Suprapubic skin (tissue), 4 donors: ENCODE measurements around the gene TMEM256. TPM values are rescaled to one million over a fixed set of nuclear protein-coding genes. Genes with fewer than 3 reads are reported as not detected.

Source experiments
- DNase-seq, 2 donors: peaks; one replicate each; pipeline ENCODE4 v3.0.0-alpha.2; 2019; ENCODE audit warnings: low spot score in 2 of 2
- H3K27ac ChIP-seq: fragments of 200-600 bp; sonication (generic); one replicate; pipeline ENCODE4 v1.5.1; 2019
- H3K27me3 ChIP-seq: fragments of 200-600 bp; sonication (generic); one replicate; pipeline ENCODE4 v1.5.1; 2019
- H3K36me3 ChIP-seq: fragments of 200-600 bp; sonication (generic); one replicate; pipeline ENCODE4 v1.5.1; 2019
- H3K4me1 ChIP-seq: fragments of 200-600 bp; sonication (generic); one replicate; pipeline ENCODE4 v1.5.1; 2019
- H3K4me3 ChIP-seq: fragments of 200-600 bp; sonication (generic); one replicate; pipeline ENCODE4 v1.5.1; 2019; ENCODE audit warnings: mild to moderate bottlenecking
- H3K9me3 ChIP-seq: fragments of 200-600 bp; sonication (generic); one replicate; pipeline ENCODE4 v1.5.1; 2019
- CTCF ChIP-seq, 2 donors: fragments of 200-600 bp in 1 of 2; fragments of 450-650 bp in 1 of 2; sonication (generic) in 1 of 2; IDR thresholded peaks; one replicate each; pipeline ENCODE4 v1.5.1; 2016 to 2019; ENCODE audit warnings: antibody characterized with exemption in 2 of 2, mild to moderate bottlenecking in 1 of 2, moderate library complexity in 1 of 2
- EP300 ChIP-seq: sonication (generic); formaldehyde crosslinking; IDR thresholded peaks from one replicate; pipeline ENCODE4 v1.6.1; 2017; ENCODE audit warnings: antibody characterized with exemption
- POLR2A ChIP-seq, 2 donors: fragments of 450-650 bp; IDR thresholded peaks; one replicate each; pipeline ENCODE4 v1.6.1; 2017; ENCODE audit warnings: antibody characterized with exemption in 2 of 2, mild to moderate bottlenecking in 2 of 2, moderate library complexity in 2 of 2
- POLR2AphosphoS5 ChIP-seq, 3 donors: sonication (generic); formaldehyde crosslinking; IDR thresholded peaks; one replicate each; pipeline ENCODE4 v1.6.1; 2017; ENCODE audit warnings: antibody characterized with exemption in 3 of 3
- WGBS: methylation state at CpG from one replicate; pipeline ENCODE4 v1.1.5; 2018; 5-methylcytosine and 5-hydroxymethylcytosine counted together
- total RNA-seq, 4 donors: library from RNA; depleted of rRNA; stranded (reverse); fragments of >200 nt; gene quantifications; one replicate each; pipeline ENCODE4 v1.1.0, GENCODE V29; 2016

TMEM256 gene
- total RNA-seq, 4 donors from 2014 or later: 53.5 to 128 (median 89.6) TPM

GRCh38 chr17:7355053-7355452 lies 48.8 kb downstream of the TMEM256 start, which contains the start of gene TMEM95:
Gene TMEM95, plus strand, starts transcription at chr17:7355156. Its CDS starts 49 bp downstream, at chr17:7355205.
- Histone ChIP-seq H3K9me3 (no peaks in the 10 kb centered on the region), H3K36me3 (no peaks in the 10 kb centered on the region), H3K4me1 (peaks cover 54% of the 10 kb centered on the region), H3K4me3 (peak within 1 kb of the TSS; percentile 79), H3K27me3 (no peaks in the 10 kb centered on the region), H3K27ac (peak within 1 kb of the TSS; percentile 97)
- no peak for TF ChIP-seq EP300
- no peak for TF ChIP-seq CTCF (IDR thresholded peaks at IDR 0.05)
- no peak for TF ChIP-seq POLR2A (IDR thresholded peaks at IDR 0.05)
- no peak for TF ChIP-seq POLR2AphosphoS5 (IDR thresholded peaks at IDR 0.05)
- DNase-seq: peak in 1 of 2 donors; percentile 69
- WGBS: 20% methylated on average over 1 of the region's 10 CpGs

GRCh38 chr17:7354262-7354843 lies 49.5 kb downstream of the TMEM256 start:
- DNase-seq: peak in 1 of 2 donors; percentile 77
- TF ChIP-seq POLR2AphosphoS5 (IDR thresholded peaks at IDR 0.05) (peak in 1 of 3 donors; percentile 15), EP300 (no peak)
- Histone ChIP-seq H3K9me3 (no peaks in the 10 kb centered on the region), H3K27me3 (no peaks in the 10 kb centered on the region), H3K4me1 (peaks cover 61% of the 10 kb centered on the region), H3K27ac (peak overlapping the region; percentile 97), H3K4me3 (peak overlapping the region; percentile 79), H3K36me3 (no peaks in the 10 kb centered on the region)
- 47% methylated on average over 6 of the region's 9 CpGs for whole genome bisulfite sequencing

Other genes with a start within 250 kb of the TMEM256 start
- gene ASGR1, start 224.7 kb downstream of the TMEM256 start, total RNA-seq: 1 to 10 TPM; 1.3 to 2.3 (median 2.0) TPM
- gene DLG4, start 184.3 kb downstream of the TMEM256 start, total RNA-seq: 10 to 100 TPM in 1 of 4 donors, 1 to 10 TPM in 3; 2.9 to 12.7 (median 3.2) TPM
- 1,000 to 10,000 TPM in 1 of 4 donors, 100 to 1,000 TPM in 3; 565 to 1,687 (median 703) TPM for gene ACADVL, start 184.2 kb downstream of the TMEM256 start, total RNA-seq
- gene DVL2, start 169.6 kb downstream of the TMEM256 start, total RNA-seq: 10 to 100 TPM; 53.2 to 78.1 (median 55.5) TPM
- gene PHF23, start 164.6 kb downstream of the TMEM256 start, total RNA-seq: 10 to 100 TPM; 19.0 to 35.0 (median 29.1) TPM
- 100 to 1,000 TPM; 446 to 840 (median 533) TPM for gene GABARAP, start 161.6 kb downstream of the TMEM256 start, total RNA-seq
- gene CTDNEP1, start 152.4 kb downstream of the TMEM256 start, total RNA-seq: 10 to 100 TPM; 54.7 to 80.6 (median 72.1) TPM
- gene ELP5, start 151.9 kb downstream of the TMEM256 start, total RNA-seq: 10 to 100 TPM; 13.6 to 29.7 (median 20.3) TPM
- gene CLDN7, start 141.6 kb downstream of the TMEM256 start, total RNA-seq: 10 to 100 TPM in 2 of 4 donors, 1 to 10 TPM in 2; 7.7 to 14.5 (median 11.0) TPM
- gene SLC2A4, start 122.4 kb downstream of the TMEM256 start, total RNA-seq: 10 to 100 TPM in 2 of 4 donors, 1 to 10 TPM in 2; 2.4 to 19.4 (median 10.8) TPM
- 1 to 10 TPM; 1.9 to 9.7 (median 4.0) TPM for gene YBX2, start 109.5 kb downstream of the TMEM256 start, total RNA-seq
- 100 to 1,000 TPM; 172 to 314 (median 239) TPM for gene EIF5A, start 96.5 kb downstream of the TMEM256 start, total RNA-seq
- 100 to 1,000 TPM in 1 of 4 donors, 10 to 100 TPM in 3; 77.4 to 123 (median 87.0) TPM for gene GPS2, start 88.7 kb downstream of the TMEM256 start, total RNA-seq
- 10 to 100 TPM; 11.7 to 51.3 (median 20.6) TPM for gene NEURL4, start 74.8 kb downstream of the TMEM256 start, total RNA-seq
- 10 to 100 TPM in 1 of 4 donors, 1 to 10 TPM in 2, under 1 TPM in 1; 0.70 to 12.4 (median 4.5) TPM for gene ACAP1, start 67.6 kb downstream of the TMEM256 start, total RNA-seq
- 10 to 100 TPM in 3 of 4 donors, 1 to 10 TPM in 1; 9.1 to 50.1 (median 32.4) TPM for gene KCTD11, start 51.9 kb downstream of the TMEM256 start, total RNA-seq
- under 1 TPM in 1 of 4 donors, not detected in 3; 0.44 TPM for gene TMEM95, start 48.9 kb downstream of the TMEM256 start, total RNA-seq
- 10 to 100 TPM; 15.3 to 42.9 (median 20.7) TPM for gene TNK1, start 23.0 kb downstream of the TMEM256 start, total RNA-seq
- gene PLSCR3, start 9.6 kb downstream of the TMEM256 start, total RNA-seq: 10 to 100 TPM; 21.6 to 55.3 (median 40.7) TPM
- 10 to 100 TPM in 1 of 4 donors, 1 to 10 TPM in 3; 5.9 to 17.9 (median 8.1) TPM for gene NLGN2, start 3.7 kb upstream of the TMEM256 start, total RNA-seq
- gene SPEM1, start 16.2 kb upstream of the TMEM256 start, total RNA-seq: not detected
- not detected for gene SPEM2, start 21.5 kb upstream of the TMEM256 start, total RNA-seq
- gene SPEM3, start 24.8 kb upstream of the TMEM256 start, total RNA-seq: not detected
- 10 to 100 TPM; 18.7 to 24.5 (median 19.5) TPM for gene TMEM102, start 31.3 kb upstream of the TMEM256 start, total RNA-seq
- gene FGF11, start 35.4 kb upstream of the TMEM256 start, total RNA-seq: 10 to 100 TPM; 10.3 to 28.5 (median 12.5) TPM
- 10 to 100 TPM in 2 of 4 donors, 1 to 10 TPM in 2; 7.3 to 11.3 (median 9.7) TPM for gene CHRNB1, start 41.0 kb upstream of the TMEM256 start, total RNA-seq
- gene ZBTB4, start 75.5 kb upstream of the TMEM256 start, total RNA-seq: 10 to 100 TPM; 36.1 to 65.7 (median 45.3) TPM
- gene SLC35G6, start 77.3 kb upstream of the TMEM256 start, total RNA-seq: not detected
- gene POLR2A, start 80.3 kb upstream of the TMEM256 start, total RNA-seq: 100 to 1,000 TPM; 104 to 194 (median 140) TPM
- gene TNFSF12, start 145.0 kb upstream of the TMEM256 start, total RNA-seq: 10 to 100 TPM; 12.7 to 28.4 (median 18.0) TPM
- gene TNFSF13, start 154.7 kb upstream of the TMEM256 start, total RNA-seq: 10 to 100 TPM in 3 of 4 donors, 1 to 10 TPM in 1; 9.6 to 26.6 (median 15.5) TPM
- 10 to 100 TPM; 40.2 to 53.5 (median 51.6) TPM for gene SENP3, start 157.8 kb upstream of the TMEM256 start, total RNA-seq
- 10 to 100 TPM in 1 of 4 donors, 1 to 10 TPM in 3; 5.0 to 13.2 (median 9.6) TPM for gene CD68, start 175.5 kb upstream of the TMEM256 start, total RNA-seq
- 100 to 1,000 TPM in 1 of 4 donors, 10 to 100 TPM in 3; 54.3 to 104 (median 86.3) TPM for gene MPDU1, start 179.8 kb upstream of the TMEM256 start, total RNA-seq
- 100 to 1,000 TPM in 2 of 4 donors, 10 to 100 TPM in 2; 68.0 to 140 (median 102) TPM for gene SOX15, start 186.0 kb upstream of the TMEM256 start, total RNA-seq
- gene FXR2, start 210.8 kb upstream of the TMEM256 start, total RNA-seq: 10 to 100 TPM; 21.0 to 25.6 (median 22.5) TPM
- gene SAT2, start 223.7 kb upstream of the TMEM256 start, total RNA-seq: 10 to 100 TPM; 28.7 to 58.8 (median 39.9) TPM
- not detected for gene SHBG, start 226.0 kb upstream of the TMEM256 start, total RNA-seq
- 1 to 10 TPM in 1 of 4 donors, under 1 TPM in 3; 0.49 to 4.2 (median 0.74) TPM for gene ATP1B2, start 246.8 kb upstream of the TMEM256 start, total RNA-seq